ENCODE results near the gene MAP3K10.

MAP3K10 gene

GRCh38 chr19:40143612-40144011 is 47.6 kb upstream of the MAP3K10 start:
- H3K36me3 ChIP-seq (ENCODE audit: control insufficient read depth in 2 of 2, insufficient read depth in 1 of 2, low read length in 2 of 2): no peaks in the 10 kb centered on the region; a peak in 1 of 3 replicates
- peaks cover 4% of the 10 kb centered on the region for H3K9me3 ChIP-seq (ENCODE audit: control insufficient read depth, insufficient read depth, low read depth, low read length)
- no peak overlapping the region for H3K27ac ChIP-seq (ENCODE audit: extremely low read depth, low read depth, low read length)
- H3K4me1 ChIP-seq (ENCODE audit: control insufficient read depth, insufficient read depth, low read length): no peaks in the 10 kb centered on the region; the same call in 1 of the 2 replicates
- CTCF ChIA-PET: interaction anchor here (0.6 to 1.9 kb wide), 12 partner anchors 9 to 1603 kb away, joined by 3 to 8 read pairs (median 4); no protein-coding TSS in a partner anchor
- POLR2A ChIA-PET: interaction anchor here (0.6 to 0.7 kb wide), 3 partner anchors 47 to 619 kb away, joined by 3 to 4 read pairs (median 4); no protein-coding TSS in a partner anchor
- 0 out of 2 replicates have a peak, but pooled peaks have one; percentile 32 for TF ChIP-seq ZNF335 (tag by site-specific recombination; conservative IDR thresholded peaks at IDR 0.05)
- TF ChIP-seq ZBTB17 (tag by site-specific recombination; IDR thresholded peaks at IDR 0.05): peak; percentile 36; the same call in 1 of the 2 replicates
- TF ChIP-seq ZNF248 (tag by site-specific recombination; IDR thresholded peaks at IDR 0.05): no peak
- TF ChIP-seq ZBTB21 (tag by site-specific recombination; IDR thresholded peaks at IDR 0.05): 0 out of 2 replicates have a peak, but pooled peaks have one; percentile 12
- TF ChIP-seq ZNF792 (tag by site-specific recombination; IDR thresholded peaks at IDR 0.05): no peak
- no peak for TF ChIP-seq ZNF837 (tag by site-specific recombination; IDR thresholded peaks at IDR 0.05)
- peak; percentile 25; the same call in 1 of the 2 replicates for TF ChIP-seq ZNF362 (tag by site-specific recombination; IDR thresholded peaks at IDR 0.05)
- H3K4me3 ChIP-seq (ENCODE audit: low read depth, low read length): no peak overlapping the region

- no peak for TF ChIP-seq HOXC10 (CRISPR knock-in tag; IDR thresholded peaks at IDR 0.05)
- no peak for TF ChIP-seq SP3 (tag by site-specific recombination; IDR thresholded peaks at IDR 0.05)
- no peak for TF ChIP-seq ZNF530 (tag by site-specific recombination; IDR thresholded peaks at IDR 0.05; ENCODE audit: low read depth)
- no peak for TF ChIP-seq ZNF629 (tag by site-specific recombination; IDR thresholded peaks at IDR 0.05)
- TF ChIP-seq RBAK (tag by site-specific recombination; IDR thresholded peaks at IDR 0.05): no peak
- no peak for TF ChIP-seq AEBP2 (tag by site-specific recombination; IDR thresholded peaks at IDR 0.05; ENCODE audit: borderline replicate concordance)
- TF ChIP-seq ZNF19 (tag by site-specific recombination; IDR thresholded peaks at IDR 0.05; ENCODE audit: low read depth): no peak
- TF ChIP-seq ZNF837 (tag by site-specific recombination; IDR thresholded peaks at IDR 0.05): no peak
- no peak for TF ChIP-seq ZNF518A (tag by site-specific recombination; conservative IDR thresholded peaks at IDR 0.05; ENCODE audit: low read depth)
- TF ChIP-seq ZBTB8A (tag by site-specific recombination; IDR thresholded peaks at IDR 0.05): no peak
- no peak for TF ChIP-seq PRDM2 (tag by site-specific recombination; IDR thresholded peaks at IDR 0.05; ENCODE audit: borderline replicate concordance)
- H3K4me3 ChIP-seq (ENCODE audit: low read depth, low read length): no peak overlapping the region
- H3K4me1 ChIP-seq (ENCODE audit: control insufficient read depth, insufficient read depth, low read length): no peaks in the 10 kb centered on the region; the same call in 1 of the 2 replicates
- CTCF ChIA-PET: interaction anchor here (0.6 to 1.9 kb wide), 8 partner anchors 9 to 379 kb away, joined by 3 to 7 read pairs (median 4); no protein-coding TSS in a partner anchor
- H3K36me3 ChIP-seq (ENCODE audit: control insufficient read depth in 2 of 2, insufficient read depth in 1 of 2, low read length in 2 of 2): no peaks in the 10 kb centered on the region; a peak in 1 of 3 replicates
- no peaks in the 10 kb centered on the region; the same call in none of the 2 replicates for H3K9me3 ChIP-seq (ENCODE audit: control insufficient read depth, insufficient read depth, low read depth, low read length)
- no peak overlapping the region for H3K27ac ChIP-seq (ENCODE audit: extremely low read depth, low read depth, low read length)
- POLR2A ChIA-PET: interaction anchor here (0.7 kb wide), 2 partner anchors 46 to 516 kb away, joined by 4 read pairs; no protein-coding TSS in a partner anchor
Measured at GRCh38 chr19:40144151-40144550, 47.1 kb upstream of the MAP3K10 start.
